Fibroblast of lung (primary cell): Measurements from ENCODE around the gene ATP6V0A1. TPM values are rescaled to one million over a fixed set of nuclear protein-coding genes. Genes with fewer than 3 reads are reported as not detected.

Experiments used
- DNase-seq, 2 donors: peaks; one replicate each; pipeline versions ENCODE4 v3.0.0 to v3.0.0-alpha.2; 2010; ENCODE audit warnings: low read depth in 2 of 2
- H2AFZ ChIP-seq: 2 replicates; pipeline ENCODE4 v1.5.1; 2012; ENCODE audit warnings: low read length, control low read depth, inconsistent platforms
- H3K27ac ChIP-seq: 2 replicates; pipeline ENCODE4 v1.5.1; 2011; ENCODE audit warnings: low read length, control low read depth; ENCODE audit not compliant: insufficient read depth
- H3K27me3 ChIP-seq: 2 replicates; pipeline ENCODE4 v1.5.1; 2011; ENCODE audit warnings: mild to moderate bottlenecking, low read length; ENCODE audit not compliant: control insufficient read depth, insufficient read depth
- H3K36me3 ChIP-seq: 2 replicates; pipeline ENCODE4 v1.5.1; 2011; ENCODE audit warnings: low read length; ENCODE audit not compliant: control insufficient read depth, insufficient read depth
- H3K4me1 ChIP-seq: 2 replicates; pipeline ENCODE4 v1.5.1; 2011; ENCODE audit warnings: low read length; ENCODE audit not compliant: control insufficient read depth, insufficient read depth; ENCODE audit errors: extremely low read depth
- H3K4me2 ChIP-seq: 2 replicates; pipeline ENCODE4 v1.5.1; 2011; ENCODE audit warnings: low read length, control low read depth; ENCODE audit not compliant: insufficient read depth; ENCODE audit errors: extremely low read depth
- H3K4me3 ChIP-seq, 4 experiments: fragments of 200-600 bp in 1 of 4; sonication (generic) in 1 of 4; replicated peaks in 1 of 4; 2 replicates each; pipeline ENCODE4 v1.5.1; 2011 to 2016; ENCODE audit warnings: low read length in 4 of 4, low read depth in 3 of 4, mild to moderate bottlenecking in 3 of 4, control low read depth in 2 of 4, inconsistent platforms in 1 of 4, mixed read lengths in 1 of 4; ENCODE audit not compliant: insufficient read depth in 1 of 4; ENCODE audit errors: control extremely low read depth in 1 of 4
- H3K79me2 ChIP-seq: 2 replicates; pipeline ENCODE4 v1.5.1; 2012; ENCODE audit warnings: mild to moderate bottlenecking, low read length, inconsistent platforms; ENCODE audit not compliant: control insufficient read depth, insufficient read depth
- H3K9ac ChIP-seq: 2 replicates; pipeline ENCODE4 v1.5.1; 2011; ENCODE audit warnings: mild to moderate bottlenecking, low read length, control low read depth; ENCODE audit not compliant: insufficient read depth
- H3K9me3 ChIP-seq: 2 replicates; pipeline ENCODE4 v1.5.1; 2012; ENCODE audit warnings: low read depth, low read length; ENCODE audit not compliant: control insufficient read depth, insufficient read depth
- H4K20me1 ChIP-seq: 2 replicates; pipeline ENCODE4 v1.5.1; 2011; ENCODE audit warnings: low read length; ENCODE audit not compliant: control insufficient read depth, insufficient read depth; ENCODE audit errors: extremely low read depth
- CTCF ChIP-seq, 2 donors: IDR thresholded peaks in 1 of 2; conservative IDR thresholded peaks in 1 of 2; 1 replicate in 1 of 2; 2 replicates in 1 of 2; pipeline ENCODE4 v1.5.1; 2011 to 2012; ENCODE audit warnings: low read length in 2 of 2, control low read depth in 1 of 2, inconsistent platforms in 1 of 2, low read depth in 1 of 2, mild to moderate bottlenecking in 1 of 2
- EZH2 ChIP-seq: IDR thresholded peaks from 2 replicates; pipeline ENCODE4 v1.5.1; 2012; ENCODE audit warnings: low read length, control low read depth, mild to moderate bottlenecking; ENCODE audit errors: missing control alignments
- polyA plus RNA-seq, 2 donors: library from polyadenylated mRNA; depleted of rRNA in 1 of 2; stranded (reverse) in 1 of 2; unstranded in 1 of 2; fragments of >200 nt; gene quantifications; 2 replicates each; pipeline ENCODE4 v1.2.1, GENCODE V29; 2011 to 2012; ENCODE audit warnings: missing spikeins in 1 of 2
- total RNA-seq: library from RNA; depleted of rRNA; stranded (reverse); fragments of >200 nt; gene quantifications from 2 replicates; pipeline ENCODE4 v1.2.1, GENCODE V29; 2014

Gene ATP6V0A1
- total and polyA plus RNA-seq, 2 donors (not counting 1 experiment from before 2014, with no cell fraction given), result 26.7 to 65.7 TPM

- Histone ChIP-seq H3K79me2 (peaks cover 51% of the 10 kb centered on the region), H3K27ac (peak within 1 kb of the TSS; percentile 88), H3K36me3 (peaks cover 36% of the 10 kb centered on the region), H3K9me3 (no peaks in the 10 kb centered on the region), H3K4me3 (peak within 1 kb of the TSS; percentile 83 to 93 (median 86)), H3K4me1 (peaks cover 16% of the 10 kb centered on the region), H4K20me1 (no peaks in the 10 kb centered on the region), H3K9ac (peak within 1 kb of the TSS; percentile 86), H2AFZ (peak within 1 kb of the TSS; percentile 55), H3K4me2 (peak within 1 kb of the TSS; percentile 99), H3K27me3 (no peaks in the 10 kb centered on the region)
- TF ChIP-seq EZH2 (no peak), CTCF (conservative IDR thresholded peaks at IDR 0.05 in 1 of 2, IDR thresholded peaks at IDR 0.05 in 1 of 2; ENCODE audit: low read depth in 1 of 2, low read length in 2 of 2) (no peak)
- DNase-seq, result peak; percentile 78 to 89
These were observed 108.3 kb downstream of the ATP6V0A1 start, which contains the start of gene MLX for GRCh38 chr17:42566883-42567573. MLX (plus strand) TSS chr17:42567100; CDS start chr17:42567125, 25 bp downstream.

GRCh38 chr17:42568341-42569111 lies 109.8 kb downstream of the ATP6V0A1 start:
- Histone ChIP-seq H3K4me2 (no peak overlapping the region), H3K4me1 (peaks cover 9% of the 10 kb centered on the region), H3K9ac (no peak overlapping the region), H4K20me1 (no peaks in the 10 kb centered on the region), H3K79me2 (peaks cover 36% of the 10 kb centered on the region), H3K9me3 (no peaks in the 10 kb centered on the region), H2AFZ (no peak overlapping the region), H3K36me3 (peaks cover 46% of the 10 kb centered on the region), H3K27me3 (no peaks in the 10 kb centered on the region), H3K4me3 (no peak overlapping the region), H3K27ac (no peak overlapping the region)
- TF ChIP-seq CTCF (conservative IDR thresholded peaks at IDR 0.05 in 1 of 2, IDR thresholded peaks at IDR 0.05 in 1 of 2; ENCODE audit: low read depth in 1 of 2, low read length in 2 of 2) (no peak), EZH2 (no peak)
- no peak for DNase-seq

- H3K27me3 ChIP-seq, result no peaks in the 10 kb centered on the region
- no peak for TF ChIP-seq EZH2
- no peak for TF ChIP-seq CTCF (conservative IDR thresholded peaks at IDR 0.05 in 1 of 2, IDR thresholded peaks at IDR 0.05 in 1 of 2; ENCODE audit: low read depth in 1 of 2, low read length in 2 of 2)
- H3K4me1 ChIP-seq, result peaks cover 4% of the 10 kb centered on the region
- H3K4me3 ChIP-seq, result no peak overlapping the region
- DNase-seq, result no peak
- no peak overlapping the region for H3K9ac ChIP-seq
- no peak overlapping the region for H3K4me2 ChIP-seq
- no peaks in the 10 kb centered on the region for H4K20me1 ChIP-seq
- H2AFZ ChIP-seq, result no peak overlapping the region
- H3K9me3 ChIP-seq, result no peaks in the 10 kb centered on the region
- peaks cover 42% of the 10 kb centered on the region for H3K79me2 ChIP-seq
- H3K36me3 ChIP-seq, result peaks cover 35% of the 10 kb centered on the region
- H3K27ac ChIP-seq, result peak overlapping the region; percentile 9
These were observed 113.0 kb downstream of the ATP6V0A1 start for GRCh38 chr17:42571435-42572225.
